ENCODE measurements around the gene PPFIA4.

PPFIA4 gene

GRCh38 chr1:203124546-203125317 is 98.4 kb downstream of the PPFIA4 start:
- Histone ChIP-seq H3K79me2 (ENCODE audit: low read length) (no peaks in the 10 kb centered on the region), H3K4me3 (ENCODE audit: low read length) (no peak overlapping the region), H4K20me1 (ENCODE audit: insufficient read depth, low read length) (no peaks in the 10 kb centered on the region), H3K4me1 (ENCODE audit: low read length) (no peaks in the 10 kb centered on the region), H2AFZ (ENCODE audit: low read depth, low read length) (no peak overlapping the region), H3K36me3 (replicated peaks; ENCODE audit: low read depth, low read length) (no peaks in the 10 kb centered on the region), H3K9me3 (ENCODE audit: insufficient read depth, low read length) (no peaks in the 10 kb centered on the region), H3K27me3 (ENCODE audit: low read depth, low read length) (peaks cover 68% of the 10 kb centered on the region), H3K4me2 (ENCODE audit: low read length) (no peak overlapping the region), H3K9ac (ENCODE audit: low read length) (no peak overlapping the region), H3K27ac (ENCODE audit: low read length) (no peak overlapping the region)
- TF ChIP-seq CTCF (IDR thresholded peaks at IDR 0.05; ENCODE audit: low read depth, low read length) (no peak), EZH2phosphoT487 (IDR thresholded peaks at IDR 0.05; ENCODE audit: low read depth) (no peak)

- Histone ChIP-seq H3K4me3 (ENCODE audit: low read length) (no peak overlapping the region), H2AFZ (ENCODE audit: low read depth, low read length) (no peak overlapping the region), H3K4me2 (ENCODE audit: low read length) (no peak overlapping the region), H3K9me3 (ENCODE audit: insufficient read depth, low read length) (no peaks in the 10 kb centered on the region), H3K9ac (ENCODE audit: low read length) (no peak overlapping the region), H3K27ac (ENCODE audit: low read length) (no peak overlapping the region), H3K27me3 (ENCODE audit: low read depth, low read length) (peaks cover 71% of the 10 kb centered on the region), H4K20me1 (ENCODE audit: insufficient read depth, low read length) (no peaks in the 10 kb centered on the region), H3K4me1 (ENCODE audit: low read length) (no peaks in the 10 kb centered on the region), H3K36me3 (replicated peaks; ENCODE audit: low read depth, low read length) (no peaks in the 10 kb centered on the region), H3K79me2 (ENCODE audit: low read length) (no peaks in the 10 kb centered on the region)
- TF ChIP-seq CTCF (IDR thresholded peaks at IDR 0.05; ENCODE audit: low read depth, low read length): peak; percentile 31; the same call in 1 of the 2 replicates
- no peak for TF ChIP-seq EZH2phosphoT487 (IDR thresholded peaks at IDR 0.05; ENCODE audit: low read depth)
Measured at GRCh38 chr1:203126151-203126865, 100.0 kb downstream of the PPFIA4 start.

GRCh38 chr1:203126866-203127665 is 100.8 kb downstream of the PPFIA4 start:
- Histone ChIP-seq H2AFZ (ENCODE audit: low read depth, low read length) (no peak overlapping the region), H3K4me2 (ENCODE audit: low read length) (no peak overlapping the region)

More at GRCh38 chr1:203126866-203127665, 100.8 kb downstream of the PPFIA4 start:
- Histone ChIP-seq H4K20me1 (ENCODE audit: insufficient read depth, low read length) (no peaks in the 10 kb centered on the region), H3K36me3 (replicated peaks; ENCODE audit: low read depth, low read length) (no peaks in the 10 kb centered on the region), H3K27ac (ENCODE audit: low read length) (no peak overlapping the region), H3K27me3 (ENCODE audit: low read depth, low read length) (peaks cover 71% of the 10 kb centered on the region), H3K79me2 (ENCODE audit: low read length) (no peaks in the 10 kb centered on the region), H3K4me3 (ENCODE audit: low read length) (no peak overlapping the region), H3K9me3 (ENCODE audit: insufficient read depth, low read length) (no peaks in the 10 kb centered on the region), H3K9ac (ENCODE audit: low read length) (no peak overlapping the region), H3K4me1 (ENCODE audit: low read length) (no peaks in the 10 kb centered on the region)
- TF ChIP-seq CTCF (IDR thresholded peaks at IDR 0.05; ENCODE audit: low read depth, low read length): no peak
- TF ChIP-seq EZH2phosphoT487 (IDR thresholded peaks at IDR 0.05; ENCODE audit: low read depth): no peak

Data from OCI-LY3 (cell line).